ENCODE results near the gene LBHD1.

- TF ChIP-seq, protein P1, sequence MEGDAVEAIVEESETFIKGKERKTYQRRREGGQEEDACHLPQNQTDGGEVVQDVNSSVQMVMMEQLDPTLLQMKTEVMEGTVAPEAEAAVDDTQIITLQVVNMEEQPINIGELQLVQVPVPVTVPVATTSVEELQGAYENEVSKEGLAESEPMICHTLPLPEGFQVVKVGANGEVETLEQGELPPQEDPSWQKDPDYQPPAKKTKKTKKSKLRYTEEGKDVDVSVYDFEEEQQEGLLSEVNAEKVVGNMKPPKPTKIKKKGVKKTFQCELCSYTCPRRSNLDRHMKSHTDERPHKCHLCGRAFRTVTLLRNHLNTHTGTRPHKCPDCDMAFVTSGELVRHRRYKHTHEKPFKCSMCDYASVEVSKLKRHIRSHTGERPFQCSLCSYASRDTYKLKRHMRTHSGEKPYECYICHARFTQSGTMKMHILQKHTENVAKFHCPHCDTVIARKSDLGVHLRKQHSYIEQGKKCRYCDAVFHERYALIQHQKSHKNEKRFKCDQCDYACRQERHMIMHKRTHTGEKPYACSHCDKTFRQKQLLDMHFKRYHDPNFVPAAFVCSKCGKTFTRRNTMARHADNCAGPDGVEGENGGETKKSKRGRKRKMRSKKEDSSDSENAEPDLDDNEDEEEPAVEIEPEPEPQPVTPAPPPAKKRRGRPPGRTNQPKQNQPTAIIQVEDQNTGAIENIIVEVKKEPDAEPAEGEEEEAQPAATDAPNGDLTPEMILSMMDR (conservative IDR thresholded peaks at IDR 0.05), result no peak
- TF ChIP-seq EZH2 (IDR thresholded peaks at IDR 0.05; ENCODE audit: low read depth), result no peak
Measured at GRCh38 chr11:62632492-62632891, 39.6 kb downstream of the LBHD1 start.
